ENCODE results near the gene TRIOBP.

DNA sequence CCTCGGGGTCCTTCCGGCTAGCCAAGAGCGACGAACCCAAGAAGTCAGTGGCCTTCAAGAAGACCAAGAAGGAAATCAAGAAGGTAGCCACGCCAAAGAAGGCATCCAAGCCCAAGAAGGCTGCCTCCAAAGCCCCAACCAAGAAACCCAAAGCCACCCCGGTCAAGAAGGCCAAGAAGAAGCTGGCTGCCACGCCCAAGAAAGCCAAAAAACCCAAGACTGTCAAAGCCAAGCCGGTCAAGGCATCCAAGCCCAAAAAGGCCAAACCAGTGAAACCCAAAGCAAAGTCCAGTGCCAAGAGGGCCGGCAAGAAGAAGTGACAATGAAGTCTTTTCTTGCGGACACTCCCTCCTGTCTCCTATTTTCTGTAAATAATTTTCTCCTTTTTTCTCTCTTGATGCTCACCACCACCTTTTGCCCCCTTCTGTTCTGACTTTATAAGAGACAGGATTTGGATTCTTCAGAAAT is 109.0 kb downstream of the TRIOBP start:
- TF ChIP-seq, protein P1, sequence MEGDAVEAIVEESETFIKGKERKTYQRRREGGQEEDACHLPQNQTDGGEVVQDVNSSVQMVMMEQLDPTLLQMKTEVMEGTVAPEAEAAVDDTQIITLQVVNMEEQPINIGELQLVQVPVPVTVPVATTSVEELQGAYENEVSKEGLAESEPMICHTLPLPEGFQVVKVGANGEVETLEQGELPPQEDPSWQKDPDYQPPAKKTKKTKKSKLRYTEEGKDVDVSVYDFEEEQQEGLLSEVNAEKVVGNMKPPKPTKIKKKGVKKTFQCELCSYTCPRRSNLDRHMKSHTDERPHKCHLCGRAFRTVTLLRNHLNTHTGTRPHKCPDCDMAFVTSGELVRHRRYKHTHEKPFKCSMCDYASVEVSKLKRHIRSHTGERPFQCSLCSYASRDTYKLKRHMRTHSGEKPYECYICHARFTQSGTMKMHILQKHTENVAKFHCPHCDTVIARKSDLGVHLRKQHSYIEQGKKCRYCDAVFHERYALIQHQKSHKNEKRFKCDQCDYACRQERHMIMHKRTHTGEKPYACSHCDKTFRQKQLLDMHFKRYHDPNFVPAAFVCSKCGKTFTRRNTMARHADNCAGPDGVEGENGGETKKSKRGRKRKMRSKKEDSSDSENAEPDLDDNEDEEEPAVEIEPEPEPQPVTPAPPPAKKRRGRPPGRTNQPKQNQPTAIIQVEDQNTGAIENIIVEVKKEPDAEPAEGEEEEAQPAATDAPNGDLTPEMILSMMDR (conservative IDR thresholded peaks at IDR 0.05) = no peak
- no peak for TF ChIP-seq EZH2 (IDR thresholded peaks at IDR 0.05; ENCODE audit: low read depth)

Data from PC-9 (cell line).